Nephron (organoid): ENCODE data around the gene MACO1.
"Not testable (repeated sequence)": the region's sequence is repeated elsewhere in the genome, so short reads cannot be mapped to it uniquely, and the experiment has no call there.

ENCODE experiments used
- H3K27ac Mint-ChIP-seq, 3 experiments: 2 replicates each; pipeline ENCODE4 v1.8.0; 2020; ENCODE audit warnings: mixed read lengths in 3 of 3, mild to moderate bottlenecking in 2 of 3, moderate library complexity in 1 of 3
- H3K27me3 Mint-ChIP-seq: 2 replicates; pipeline ENCODE4 v1.8.0; 2021; ENCODE audit warnings: low read depth, mild to moderate bottlenecking, moderate library complexity, mixed read lengths
- H3K36me3 Mint-ChIP-seq: 2 replicates; pipeline ENCODE4 v1.8.0; 2020; ENCODE audit warnings: low read depth, mixed read lengths
- H3K4me1 Mint-ChIP-seq: 2 replicates; pipeline ENCODE4 v1.8.0; 2020; ENCODE audit warnings: mixed read lengths
- H3K4me3 Mint-ChIP-seq, 3 experiments: 2 replicates each; pipeline ENCODE4 v1.8.0; 2020; ENCODE audit warnings: mild to moderate bottlenecking in 3 of 3, mixed read lengths in 3 of 3, moderate library complexity in 2 of 3
- H3K9me3 Mint-ChIP-seq: 2 replicates; pipeline ENCODE4 v1.8.0; 2020; ENCODE audit warnings: mixed read lengths
- TF ChIP-seq, protein P1 (sequence below), 3 experiments: fragments of 200-600 bp; sonication (generic); IDR thresholded peaks; one replicate each; pipeline ENCODE4 v1.5.0; 2021; ENCODE audit warnings: antibody characterized with exemption in 3 of 3; ENCODE audit not compliant: unreplicated experiment in 3 of 3

MACO1 gene

DNA sequence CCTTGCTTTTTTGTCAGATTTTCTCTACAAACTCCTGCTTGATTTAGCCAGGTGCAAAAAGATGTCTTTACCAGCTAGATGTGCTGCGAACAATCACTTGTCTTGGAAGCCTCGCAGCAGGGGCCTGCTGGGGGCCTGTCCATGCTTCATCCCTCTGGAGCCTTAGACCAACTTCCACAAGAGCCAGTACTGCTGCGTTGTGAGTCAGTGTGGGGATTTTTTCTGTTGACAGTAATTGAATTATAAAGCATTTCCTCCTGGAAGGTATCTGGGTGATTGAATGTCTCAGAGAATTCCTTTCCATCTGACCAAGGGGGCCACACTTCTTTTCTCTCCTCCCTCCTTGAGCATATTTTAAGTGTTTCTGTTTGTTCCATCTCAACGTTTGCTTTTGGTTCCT lies 72.3 kb downstream of the MACO1 start:
- Mint-ChIP-seq H3K4me3 (no peak overlapping the region), H3K4me1 (peaks cover 33% of the 10 kb centered on the region), H3K9me3 (peaks cover 8% of the 10 kb centered on the region), H3K27me3 (no peaks in the 10 kb centered on the region), H3K36me3 (peaks cover 27% of the 10 kb centered on the region), H3K27ac (no peak overlapping the region)
- TF ChIP-seq, protein P1, sequence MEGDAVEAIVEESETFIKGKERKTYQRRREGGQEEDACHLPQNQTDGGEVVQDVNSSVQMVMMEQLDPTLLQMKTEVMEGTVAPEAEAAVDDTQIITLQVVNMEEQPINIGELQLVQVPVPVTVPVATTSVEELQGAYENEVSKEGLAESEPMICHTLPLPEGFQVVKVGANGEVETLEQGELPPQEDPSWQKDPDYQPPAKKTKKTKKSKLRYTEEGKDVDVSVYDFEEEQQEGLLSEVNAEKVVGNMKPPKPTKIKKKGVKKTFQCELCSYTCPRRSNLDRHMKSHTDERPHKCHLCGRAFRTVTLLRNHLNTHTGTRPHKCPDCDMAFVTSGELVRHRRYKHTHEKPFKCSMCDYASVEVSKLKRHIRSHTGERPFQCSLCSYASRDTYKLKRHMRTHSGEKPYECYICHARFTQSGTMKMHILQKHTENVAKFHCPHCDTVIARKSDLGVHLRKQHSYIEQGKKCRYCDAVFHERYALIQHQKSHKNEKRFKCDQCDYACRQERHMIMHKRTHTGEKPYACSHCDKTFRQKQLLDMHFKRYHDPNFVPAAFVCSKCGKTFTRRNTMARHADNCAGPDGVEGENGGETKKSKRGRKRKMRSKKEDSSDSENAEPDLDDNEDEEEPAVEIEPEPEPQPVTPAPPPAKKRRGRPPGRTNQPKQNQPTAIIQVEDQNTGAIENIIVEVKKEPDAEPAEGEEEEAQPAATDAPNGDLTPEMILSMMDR (IDR thresholded peaks at IDR 0.05; ENCODE audit: unreplicated experiment in 3 of 3) = no peak

DNA sequence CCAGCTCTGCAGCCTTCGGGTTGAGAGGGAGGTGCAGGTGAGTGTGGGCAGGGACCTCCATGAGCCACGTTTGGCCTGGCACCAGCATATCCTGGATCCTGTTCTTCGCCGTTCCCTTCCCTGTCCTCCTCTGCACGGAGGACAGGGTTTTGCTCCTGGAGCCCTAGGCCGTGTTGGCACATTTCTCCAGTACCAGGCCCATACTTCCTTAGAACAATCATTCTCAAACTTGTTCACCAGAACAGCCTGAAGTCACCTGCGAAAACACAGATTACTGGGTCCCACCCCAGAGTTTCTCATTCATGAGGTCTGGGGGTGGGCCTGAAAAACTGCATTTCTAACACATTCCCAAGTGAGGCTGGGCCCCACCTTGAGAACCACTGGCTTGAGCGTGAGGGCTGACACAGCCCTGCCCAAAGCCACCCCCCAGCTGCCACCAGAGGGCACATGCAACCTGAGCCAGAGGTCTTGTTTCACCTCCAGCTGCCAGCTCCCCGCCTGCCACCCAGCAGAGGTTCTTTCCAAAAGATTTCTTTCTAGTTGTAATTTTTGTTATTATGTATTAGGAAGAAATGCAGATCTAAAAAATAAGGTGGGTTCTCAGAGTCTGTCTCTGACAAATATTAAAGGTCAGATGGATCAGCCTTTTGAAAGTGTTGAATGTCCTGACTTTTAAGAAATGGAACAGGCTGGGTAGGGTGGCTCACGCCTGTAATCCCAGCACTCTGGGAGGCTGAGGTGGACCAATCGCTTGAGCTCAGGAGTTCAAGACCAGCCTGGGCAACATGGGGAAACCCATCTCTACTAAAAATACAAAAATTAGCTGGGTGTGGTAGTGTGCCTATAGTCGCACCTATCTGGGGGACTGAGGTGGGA lies 73.1 kb downstream of the MACO1 start:
- Mint-ChIP-seq H3K27me3 (no peaks in the 10 kb centered on the region), H3K4me1 (peaks cover 33% of the 10 kb centered on the region)

DNA sequence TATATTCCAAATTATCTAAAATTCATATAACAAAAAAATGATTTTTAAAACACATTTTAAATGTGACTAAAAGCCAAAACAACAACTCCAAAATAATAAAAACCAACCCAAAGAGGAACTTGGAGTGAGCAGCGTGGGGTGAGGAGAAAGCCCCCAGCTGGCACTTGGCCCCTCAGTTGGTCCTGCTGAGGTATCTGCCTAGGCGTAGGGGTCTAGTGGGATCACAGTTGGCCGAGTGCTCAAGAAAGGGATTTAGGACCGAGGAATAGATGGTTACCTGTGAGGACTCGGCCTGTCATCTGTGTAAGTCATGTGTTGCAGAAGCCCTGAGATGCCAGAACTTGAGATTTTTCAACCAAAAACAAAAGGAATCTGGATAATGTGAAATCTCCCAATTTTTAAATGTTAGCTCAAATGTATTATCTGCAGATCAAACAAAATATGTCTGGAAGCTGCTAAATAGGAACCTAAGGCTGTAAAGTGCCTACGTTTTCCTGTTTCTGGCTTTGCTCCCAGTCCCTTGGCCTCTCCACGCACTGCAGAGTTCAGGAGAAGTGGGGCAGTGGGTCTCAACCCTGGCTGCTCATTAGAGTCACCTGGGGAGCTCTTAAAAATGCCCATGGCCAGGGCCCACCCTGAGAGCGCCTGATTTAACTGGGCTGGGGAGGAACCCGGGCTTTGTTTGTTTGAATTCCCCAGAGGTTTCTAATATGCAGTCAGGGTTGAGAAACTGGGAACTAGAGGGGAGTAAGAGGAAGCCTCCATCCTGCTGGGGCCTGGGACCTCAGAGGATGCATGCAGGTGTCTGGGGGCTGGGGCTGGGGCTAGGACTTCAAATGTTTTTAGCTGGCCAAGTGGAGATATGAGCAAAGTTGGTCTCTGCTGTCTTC lies 74.3 kb downstream of the MACO1 start:
- TF ChIP-seq, protein P1 (IDR thresholded peaks at IDR 0.05; ENCODE audit: unreplicated experiment in 3 of 3) = no peak
- H3K4me1 Mint-ChIP-seq = peaks cover 33% of the 10 kb centered on the region
- H3K36me3 Mint-ChIP-seq = peaks cover 17% of the 10 kb centered on the region
- no peaks in the 10 kb centered on the region for H3K27me3 Mint-ChIP-seq
- H3K9me3 Mint-ChIP-seq = peaks cover 10% of the 10 kb centered on the region
- H3K4me3 Mint-ChIP-seq = no peak overlapping the region
- peak overlapping the region in 1 of 3 experiments; percentile 40 for H3K27ac Mint-ChIP-seq

More for the DNA sequence above, 73.1 kb downstream of the MACO1 start:
- Mint-ChIP-seq H3K27ac (no peak overlapping the region), H3K36me3 (peaks cover 20% of the 10 kb centered on the region), H3K4me3 (no peak overlapping the region), H3K9me3 (peaks cover 10% of the 10 kb centered on the region)
- TF ChIP-seq, protein P1 (IDR thresholded peaks at IDR 0.05; ENCODE audit: unreplicated experiment in 3 of 3) = peak; percentile 39 to 51 (median 41)

- peaks cover 28% of the 10 kb centered on the region for H3K4me1 Mint-ChIP-seq
- H3K9me3 Mint-ChIP-seq = peaks cover 10% of the 10 kb centered on the region
- TF ChIP-seq, protein P1 (IDR thresholded peaks at IDR 0.05; ENCODE audit: unreplicated experiment in 3 of 3) = no peak
- peaks cover 10% of the 10 kb centered on the region for H3K36me3 Mint-ChIP-seq
- no peaks in the 10 kb centered on the region for H3K27me3 Mint-ChIP-seq
- peak overlapping the region in 1 of 3 experiments; percentile 80 for H3K27ac Mint-ChIP-seq
- H3K4me3 Mint-ChIP-seq = peak overlapping the region in 2 of 3 experiments; percentile 66 to 71
These were observed 75.1 kb downstream of the MACO1 start for GRCh38 chr1:25505656-25506385.

DNA sequence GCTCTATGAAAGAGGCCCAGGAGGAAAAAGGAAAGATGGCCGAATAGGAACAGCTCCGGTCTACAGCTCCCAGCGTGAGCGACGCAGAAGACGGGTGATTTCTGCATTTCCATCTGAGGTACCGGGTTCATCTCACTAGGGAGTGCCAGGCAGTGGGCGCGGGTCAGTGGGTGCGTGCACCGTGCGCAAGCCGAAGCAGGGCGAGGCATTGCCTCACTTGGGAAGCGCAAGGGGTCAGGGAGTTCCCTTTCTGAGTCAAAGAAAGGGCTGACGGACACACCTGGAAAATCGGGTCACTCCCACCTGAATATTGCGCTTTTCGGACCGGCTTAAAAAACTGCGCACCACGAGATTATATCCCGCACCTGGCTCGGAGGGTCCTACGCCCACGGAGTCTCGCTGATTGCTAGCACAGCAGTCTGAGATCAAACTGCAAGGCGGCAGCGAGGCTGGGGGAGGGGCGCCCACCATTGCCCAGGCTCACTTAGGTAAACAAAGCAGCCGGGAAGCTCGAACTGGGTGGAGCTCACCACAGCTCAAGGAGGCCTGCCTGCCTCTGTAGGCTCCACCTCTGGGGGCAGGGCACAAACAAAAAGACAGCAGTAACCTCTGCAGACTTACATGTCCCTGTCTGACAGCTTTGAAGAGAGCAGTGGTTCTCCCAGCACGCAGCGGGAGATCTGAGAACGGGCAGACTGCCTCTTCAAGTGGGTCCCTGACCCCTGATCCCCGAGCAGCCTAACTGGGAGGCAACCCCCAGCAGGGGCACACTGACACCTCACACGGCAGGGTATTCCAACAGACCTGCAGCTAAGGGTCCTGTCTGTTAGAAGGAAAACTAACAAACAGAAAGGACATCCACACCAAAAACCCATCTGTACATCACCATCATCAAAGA lies 76.1 kb downstream of the MACO1 start:
- peaks cover 18% of the 10 kb centered on the region for H3K4me1 Mint-ChIP-seq
- peak overlapping the region in 2 of 3 experiments; percentile 66 to 71 for H3K4me3 Mint-ChIP-seq
- peak overlapping the region in 2 of 3 experiments; percentile 23 to 80 for H3K27ac Mint-ChIP-seq
- not testable (repeated sequence) for H3K36me3 Mint-ChIP-seq, H3K9me3 Mint-ChIP-seq, H3K27me3 Mint-ChIP-seq
